K562 (cell line): ENCODE data around the gene FHIT.

Experiments used
- CCAR2 ChIP-seq: fragments of 200-400 bp; formaldehyde crosslinking; IDR thresholded peaks from 2 replicates; pipeline ENCODE4 v1.6.1; 2017; ENCODE audit warnings: mild to moderate bottlenecking, low read depth, low read length
- CHD1 ChIP-seq: fragments of 200-600 bp; sonication (generic); IDR thresholded peaks from one replicate; pipeline ENCODE4 v1.6.1; 2012; ENCODE audit warnings: mild to moderate bottlenecking, moderate library complexity, low read length, inconsistent platforms
- ESRRA ChIP-seq: fragments of 450-650 bp; IDR thresholded peaks from 2 replicates; pipeline ENCODE4 v1.6.1; 2014; ENCODE audit warnings: low read depth, mild to moderate bottlenecking, moderate library complexity, borderline replicate concordance
- HDAC8 ChIP-seq: fragments of 450-650 bp; IDR thresholded peaks from 2 replicates; pipeline ENCODE4 v1.6.1; 2016; ENCODE audit warnings: mild to moderate bottlenecking, missing genetic modification characterization, moderate library complexity, missing compliant biosample characterization
- MTF1 ChIP-seq: fragments of 250-450 bp; sonication (Bioruptor Pico); IDR thresholded peaks from 2 replicates; pipeline ENCODE4 v1.9.0; 2021; ENCODE audit warnings: moderate library complexity, mild to moderate bottlenecking, inconsistent platforms, borderline replicate concordance
- NR2F6 ChIP-seq: fragments of 450-650 bp; formaldehyde crosslinking; IDR thresholded peaks from 2 replicates; pipeline ENCODE4 v1.4.0; 2020; ENCODE audit warnings: mild to moderate bottlenecking
- POLR2A ChIP-seq: fragments of 450-650 bp; conservative IDR thresholded peaks from 2 replicates; pipeline ENCODE4 v1.6.1; 2016
- RNF219 ChIP-seq: fragments of 250-450 bp; sonication (Bioruptor Pico); IDR thresholded peaks from 2 replicates; pipeline ENCODE4 v1.5.0; 2022; ENCODE audit warnings: mild to moderate bottlenecking
- ZBTB34 ChIP-seq: fragments of 250-450 bp; sonication (Bioruptor Pico); IDR thresholded peaks from 2 replicates; pipeline ENCODE4 v1.8.0; 2021; ENCODE audit warnings: mild to moderate bottlenecking, moderate library complexity
- ZNF175 ChIP-seq: fragments of 200-800 bp; sonication (Bioruptor generic); IDR thresholded peaks from 2 replicates; pipeline ENCODE4 v1.6.1; 2016; ENCODE audit warnings: low read depth, mild to moderate bottlenecking, missing genetic modification characterization, missing compliant biosample characterization
- ZNF217 ChIP-seq: sonication (generic); formaldehyde crosslinking; IDR thresholded peaks from 2 replicates; pipeline ENCODE4 v1.8.0; 2022; ENCODE audit warnings: mild to moderate bottlenecking, missing genetic modification reagents
- ZNF253 ChIP-seq: fragments of 250-450 bp; sonication (Bioruptor Pico); conservative IDR thresholded peaks from 2 replicates; pipeline ENCODE4 v1.6.1; 2021; ENCODE audit warnings: mild to moderate bottlenecking
- ZNF384 ChIP-seq: IDR thresholded peaks from 2 replicates; pipeline ENCODE4 v1.6.1; 2012; ENCODE audit warnings: low read depth, low read length, improper control_type of control experiment

DNA sequence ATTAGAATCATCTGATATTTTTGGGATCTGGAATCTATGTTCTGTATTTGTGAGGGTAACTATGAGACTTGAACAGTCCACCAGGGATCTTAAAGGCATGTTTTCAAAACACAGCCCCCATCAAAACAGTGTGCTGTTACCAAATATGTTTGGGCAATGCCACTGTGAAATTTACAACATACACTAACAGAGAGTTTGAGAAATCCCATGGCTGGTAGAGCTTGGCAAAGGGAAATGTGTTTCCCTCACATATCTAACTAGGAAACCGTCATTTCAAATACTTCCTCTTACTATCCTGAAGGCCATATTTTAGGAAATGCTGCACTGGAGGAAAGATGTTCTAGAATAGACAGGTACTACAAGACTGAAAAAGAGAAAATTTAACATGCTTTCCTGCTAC is 607.4 kb downstream of the FHIT start:
- TF ChIP-seq ESRRA (no peak), RNF219 (CRISPR knock-in tag) (no peak), HDAC8 (tag) (no peak), ZNF217 (CRISPR knock-in tag) (no peak), MTF1 (CRISPR knock-in tag) (no peak), POLR2A (no peak), ZNF384 (no peak), ZBTB34 (CRISPR knock-in tag) (no peak), ZNF175 (CRISPR knock-in tag) (no peak), CHD1 (no peak), CCAR2 (no peak), NR2F6 (no peak), ZNF253 (no peak)
